ENCODE results near the gene SPATA20.

The SPATA20 gene

DNA sequence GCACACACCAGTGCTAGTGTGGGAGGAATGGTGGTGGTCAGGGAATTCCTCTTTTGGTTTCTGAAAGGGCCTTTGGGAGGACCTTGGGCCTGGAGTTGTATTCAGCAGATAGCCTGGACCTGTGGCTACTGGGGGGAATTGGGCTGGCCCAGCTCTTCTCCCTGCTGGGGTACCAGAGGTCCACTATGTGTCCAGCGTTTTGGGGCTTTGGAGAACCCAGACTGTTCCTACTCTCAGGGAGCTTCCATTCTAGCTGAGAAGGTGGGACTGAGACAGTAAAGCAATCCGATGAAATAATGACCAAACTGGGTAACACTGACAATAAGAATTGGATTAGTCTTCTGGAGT lies 12.0 kb upstream of the SPATA20 start:
- TF ChIP-seq, protein P1, sequence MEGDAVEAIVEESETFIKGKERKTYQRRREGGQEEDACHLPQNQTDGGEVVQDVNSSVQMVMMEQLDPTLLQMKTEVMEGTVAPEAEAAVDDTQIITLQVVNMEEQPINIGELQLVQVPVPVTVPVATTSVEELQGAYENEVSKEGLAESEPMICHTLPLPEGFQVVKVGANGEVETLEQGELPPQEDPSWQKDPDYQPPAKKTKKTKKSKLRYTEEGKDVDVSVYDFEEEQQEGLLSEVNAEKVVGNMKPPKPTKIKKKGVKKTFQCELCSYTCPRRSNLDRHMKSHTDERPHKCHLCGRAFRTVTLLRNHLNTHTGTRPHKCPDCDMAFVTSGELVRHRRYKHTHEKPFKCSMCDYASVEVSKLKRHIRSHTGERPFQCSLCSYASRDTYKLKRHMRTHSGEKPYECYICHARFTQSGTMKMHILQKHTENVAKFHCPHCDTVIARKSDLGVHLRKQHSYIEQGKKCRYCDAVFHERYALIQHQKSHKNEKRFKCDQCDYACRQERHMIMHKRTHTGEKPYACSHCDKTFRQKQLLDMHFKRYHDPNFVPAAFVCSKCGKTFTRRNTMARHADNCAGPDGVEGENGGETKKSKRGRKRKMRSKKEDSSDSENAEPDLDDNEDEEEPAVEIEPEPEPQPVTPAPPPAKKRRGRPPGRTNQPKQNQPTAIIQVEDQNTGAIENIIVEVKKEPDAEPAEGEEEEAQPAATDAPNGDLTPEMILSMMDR (IDR thresholded peaks at IDR 0.05; ENCODE audit: low read depth, low read length) = no peak
- no peak for DNase-seq (ENCODE audit: low read depth in 2 of 2)
- H3K4me3 ChIP-seq (replicated peaks in 1 of 2; ENCODE audit: low read depth in 2 of 2, low read length in 2 of 2) = no peak overlapping the region

DNA sequence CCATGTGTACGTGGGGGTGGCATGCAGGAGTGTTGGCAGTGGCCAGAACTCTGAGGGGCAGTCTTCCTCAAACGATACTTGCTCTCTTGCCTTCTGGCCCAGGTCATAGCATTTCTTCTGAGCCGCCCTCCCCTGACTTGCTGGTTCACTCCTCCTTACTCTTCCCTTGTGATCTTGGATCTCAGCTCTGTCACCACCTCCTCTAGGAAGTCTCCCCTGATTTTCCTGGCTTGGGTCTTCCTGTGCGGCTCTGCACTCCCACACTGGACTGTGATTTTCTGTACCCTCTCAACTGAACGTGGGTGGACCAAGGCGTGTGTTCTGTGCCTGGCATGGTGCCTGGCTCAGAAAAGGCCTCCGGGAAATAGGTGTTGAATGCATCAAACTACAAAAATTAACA lies 11.6 kb upstream of the SPATA20 start:
- no peak for DNase-seq (ENCODE audit: low read depth in 2 of 2)
- no peak overlapping the region for H3K4me3 ChIP-seq (replicated peaks in 1 of 2; ENCODE audit: low read depth in 2 of 2, low read length in 2 of 2)
- TF ChIP-seq, protein P1 (IDR thresholded peaks at IDR 0.05; ENCODE audit: low read depth, low read length) = no peak

DNA sequence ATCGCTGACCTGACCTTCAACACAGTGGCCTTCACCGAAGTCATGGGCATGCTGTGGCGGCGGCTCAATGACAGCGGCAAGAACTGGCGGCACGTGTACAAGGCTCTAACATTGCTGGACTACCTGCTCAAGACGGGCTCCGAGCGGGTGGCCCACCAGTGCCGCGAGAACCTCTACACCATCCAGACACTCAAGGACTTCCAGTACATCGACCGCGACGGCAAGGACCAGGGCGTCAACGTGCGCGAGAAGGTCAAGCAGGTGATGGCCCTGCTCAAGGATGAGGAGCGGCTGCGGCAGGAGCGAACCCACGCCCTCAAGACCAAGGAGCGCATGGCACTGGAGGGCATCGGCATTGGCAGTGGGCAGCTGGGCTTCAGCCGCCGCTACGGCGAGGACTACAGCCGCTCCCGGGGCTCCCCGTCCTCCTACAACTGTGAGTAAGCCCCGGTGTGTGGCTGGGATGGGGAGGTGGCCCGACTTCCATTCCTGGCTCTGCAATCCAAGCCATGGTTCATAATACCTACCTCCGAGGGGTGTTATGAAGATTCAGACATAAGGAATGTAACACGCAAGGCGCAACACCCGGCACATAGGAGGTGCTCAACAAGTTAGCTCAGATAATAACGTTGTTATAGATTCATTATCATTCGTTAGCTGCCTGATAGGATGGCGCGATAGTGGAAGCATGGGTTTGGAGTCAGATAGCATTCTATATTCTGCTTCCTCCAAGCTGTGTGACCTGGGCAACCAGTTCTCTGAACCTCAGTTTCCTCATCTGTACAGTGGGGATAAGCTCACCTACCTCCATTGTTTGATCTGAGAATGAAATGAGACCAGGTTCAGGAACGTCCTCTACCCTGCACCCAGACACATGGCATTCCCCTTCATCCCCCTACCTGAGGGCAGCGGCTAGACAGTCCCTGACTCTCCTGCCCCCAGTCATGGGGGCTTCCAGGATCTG lies 10.0 kb upstream of the SPATA20 start:
- H3K4me3 ChIP-seq (replicated peaks in 1 of 2; ENCODE audit: low read depth in 2 of 2, low read length in 2 of 2) = no peak overlapping the region
- TF ChIP-seq, protein P1 (IDR thresholded peaks at IDR 0.05; ENCODE audit: low read depth, low read length) = no peak
- no peak for DNase-seq (ENCODE audit: low read depth in 2 of 2)

DNA sequence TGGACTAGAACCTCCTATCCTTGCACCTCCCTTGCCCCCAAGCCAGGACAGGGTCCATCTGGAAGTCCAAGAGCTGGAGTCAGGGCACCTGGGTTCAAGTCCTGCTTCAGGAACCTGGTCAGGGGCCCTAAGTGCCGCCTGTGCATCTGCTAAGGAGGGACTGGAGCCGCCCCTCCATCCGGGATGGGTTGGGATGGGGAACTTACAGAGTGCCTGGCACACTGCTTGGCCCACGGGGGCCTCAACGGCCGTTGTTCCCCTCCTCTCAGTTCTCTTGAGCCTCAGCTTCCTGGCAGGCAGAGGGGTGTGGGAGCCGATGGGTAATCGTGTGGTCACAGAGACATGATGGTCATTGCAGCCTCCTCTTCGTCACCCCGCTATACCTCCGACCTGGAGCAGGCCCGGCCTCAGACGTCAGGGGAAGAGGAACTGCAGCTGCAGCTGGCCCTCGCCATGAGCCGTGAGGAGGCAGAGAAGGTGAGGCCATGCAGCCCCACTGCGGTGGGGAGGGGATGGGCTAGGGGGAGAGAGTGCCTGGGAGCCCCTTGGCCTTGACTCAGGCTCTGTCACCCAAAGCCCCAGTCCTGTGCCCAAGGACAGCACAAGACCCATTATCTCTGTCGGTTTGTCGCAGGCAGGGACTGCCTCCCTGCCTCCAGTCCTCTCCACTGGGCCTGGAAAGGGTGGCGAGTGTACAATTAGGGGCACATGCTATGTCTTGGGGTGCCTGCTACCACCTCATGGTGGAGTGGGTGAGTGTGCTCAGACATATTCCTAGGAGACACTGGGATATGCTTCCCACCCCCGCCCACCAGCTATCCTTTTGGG lies 9.0 kb upstream of the SPATA20 start:
- DNase-seq (ENCODE audit: low read depth in 2 of 2) = no peak
- TF ChIP-seq, protein P1 (IDR thresholded peaks at IDR 0.05; ENCODE audit: low read depth, low read length) = no peak
- H3K4me3 ChIP-seq (replicated peaks in 1 of 2; ENCODE audit: low read depth in 2 of 2, low read length in 2 of 2) = no peak overlapping the region

DNA sequence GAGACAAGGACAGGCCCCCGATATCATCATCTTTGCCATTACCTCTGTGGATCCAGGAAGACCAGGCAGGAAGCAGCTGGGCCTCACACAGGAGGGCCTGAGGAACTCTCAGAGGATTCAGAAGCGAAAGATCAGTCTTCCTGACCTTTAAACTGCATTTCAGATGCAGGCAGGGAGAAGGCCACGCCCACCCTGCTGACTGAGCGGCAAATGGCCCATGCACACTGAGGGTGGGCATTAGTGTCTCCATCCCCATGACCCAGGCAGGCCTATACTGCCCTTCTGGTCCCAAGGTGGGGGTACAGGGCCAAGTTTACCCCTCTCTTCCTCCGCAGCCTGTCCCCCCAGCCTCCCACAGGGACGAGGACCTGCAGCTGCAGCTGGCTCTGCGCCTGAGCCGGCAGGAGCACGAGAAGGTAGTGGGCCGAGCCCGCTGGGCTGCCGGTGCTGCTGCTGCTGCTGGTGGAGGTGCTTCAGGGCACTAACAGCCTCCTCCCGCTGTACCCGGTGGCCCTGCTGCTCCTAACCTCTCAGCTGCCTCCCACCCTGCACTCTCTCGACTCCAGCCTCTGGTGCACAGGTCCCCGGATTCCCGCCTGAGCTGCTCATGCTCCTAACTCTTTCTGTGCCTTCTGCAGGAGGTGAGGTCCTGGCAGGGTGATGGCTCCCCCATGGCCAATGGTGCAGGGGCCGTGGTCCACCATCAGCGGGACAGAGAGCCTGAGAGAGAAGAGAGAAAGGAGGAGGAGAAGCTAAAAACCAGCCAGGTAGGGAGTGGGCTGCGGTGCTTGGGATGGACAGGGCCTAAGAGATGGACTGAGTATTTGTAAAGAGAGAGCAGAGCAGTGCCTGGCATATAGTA lies 8.2 kb upstream of the SPATA20 start:
- no peak overlapping the region for H3K4me3 ChIP-seq (replicated peaks in 1 of 2; ENCODE audit: low read depth in 2 of 2, low read length in 2 of 2)
- no peak for DNase-seq (ENCODE audit: low read depth in 2 of 2)
- TF ChIP-seq, protein P1 (IDR thresholded peaks at IDR 0.05; ENCODE audit: low read depth, low read length) = no peak
